MM.1S (cell line): ENCODE measurements around the gene ACP1.

Source experiments
- EZH2 ChIP-seq: fragments of 300-600 bp; sonication (generic); optimal IDR thresholded peaks from 2 replicates; pipeline ENCODE3; 2017; ENCODE audit warnings: low read depth, mild to moderate bottlenecking, antibody characterized with exemption, low read length, mixed read lengths
- TF ChIP-seq, protein P1 (sequence below): fragments of 300-600 bp; sonication (generic); IDR thresholded peaks from 2 replicates; pipeline ENCODE4 v1.5.1; 2016; ENCODE audit warnings: antibody characterized with exemption, low read length, mixed read lengths

DNA sequence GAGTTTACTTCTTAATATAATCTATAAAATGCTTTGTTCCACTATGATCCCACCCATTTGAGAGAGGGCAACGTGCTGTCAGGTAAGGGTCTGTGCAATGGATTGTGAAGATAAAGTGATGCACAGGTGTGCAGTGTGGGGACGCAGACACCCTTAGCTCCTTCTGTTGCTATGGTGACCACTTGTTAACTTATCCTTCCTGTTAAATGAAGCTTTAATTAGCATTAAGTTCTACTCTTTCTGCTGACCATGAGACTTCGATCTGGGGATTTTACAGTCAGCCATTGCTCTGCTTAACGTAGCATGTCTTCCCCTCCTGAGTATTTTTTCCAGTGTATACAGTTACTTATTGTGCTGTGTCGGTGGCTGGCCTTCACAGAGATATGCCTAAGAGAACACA, 46.2 kb downstream of the ACP1 start:
- TF ChIP-seq EZH2: no peak
- TF ChIP-seq, protein P1, sequence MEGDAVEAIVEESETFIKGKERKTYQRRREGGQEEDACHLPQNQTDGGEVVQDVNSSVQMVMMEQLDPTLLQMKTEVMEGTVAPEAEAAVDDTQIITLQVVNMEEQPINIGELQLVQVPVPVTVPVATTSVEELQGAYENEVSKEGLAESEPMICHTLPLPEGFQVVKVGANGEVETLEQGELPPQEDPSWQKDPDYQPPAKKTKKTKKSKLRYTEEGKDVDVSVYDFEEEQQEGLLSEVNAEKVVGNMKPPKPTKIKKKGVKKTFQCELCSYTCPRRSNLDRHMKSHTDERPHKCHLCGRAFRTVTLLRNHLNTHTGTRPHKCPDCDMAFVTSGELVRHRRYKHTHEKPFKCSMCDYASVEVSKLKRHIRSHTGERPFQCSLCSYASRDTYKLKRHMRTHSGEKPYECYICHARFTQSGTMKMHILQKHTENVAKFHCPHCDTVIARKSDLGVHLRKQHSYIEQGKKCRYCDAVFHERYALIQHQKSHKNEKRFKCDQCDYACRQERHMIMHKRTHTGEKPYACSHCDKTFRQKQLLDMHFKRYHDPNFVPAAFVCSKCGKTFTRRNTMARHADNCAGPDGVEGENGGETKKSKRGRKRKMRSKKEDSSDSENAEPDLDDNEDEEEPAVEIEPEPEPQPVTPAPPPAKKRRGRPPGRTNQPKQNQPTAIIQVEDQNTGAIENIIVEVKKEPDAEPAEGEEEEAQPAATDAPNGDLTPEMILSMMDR: no peak
